Measurements from ENCODE around the gene CCDC134. TPM values are rescaled to one million over a fixed set of nuclear protein-coding genes. Genes with fewer than 3 reads are reported as not detected.

The CCDC134 gene
- total and polyA plus RNA-seq, 2 donors (not counting 3 experiments of a cell fraction or from before 2014, with no cell fraction given) = 4.5 to 8.4 TPM

DNA sequence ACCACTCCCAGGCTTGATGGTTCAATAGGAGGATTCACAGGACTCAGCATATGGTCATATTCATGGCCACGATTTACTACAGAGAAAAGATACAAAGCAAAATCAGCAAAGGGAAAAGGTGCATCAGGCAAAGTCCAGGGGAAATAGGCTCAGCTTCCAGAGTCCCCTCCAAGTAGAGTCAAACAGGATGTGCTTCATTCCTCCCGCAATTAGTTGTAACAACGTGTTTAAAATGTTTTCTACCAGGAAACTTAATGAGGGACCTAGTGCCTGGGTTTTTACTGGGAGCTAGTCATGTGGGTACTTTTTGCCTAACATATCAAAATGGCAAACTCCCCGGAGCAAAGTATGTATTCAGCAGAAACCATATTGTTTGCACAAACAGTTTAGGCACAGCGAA is 17.5 kb downstream of the CCDC134 start:
- Histone ChIP-seq H4K20me1 (replicated peaks; ENCODE audit: control insufficient read depth, extremely low read depth, insufficient read depth, low read length) (no peaks in the 10 kb centered on the region), H3K4me3 (replicated peaks in 1 of 3; ENCODE audit: insufficient read depth in 1 of 3, low read depth in 1 of 3, low read length in 3 of 3) (no peak overlapping the region), H2AFZ (ENCODE audit: low read depth, low read length) (no peak overlapping the region), H3K9me3 (replicated peaks; ENCODE audit: control insufficient read depth, insufficient read depth, low read length) (no peaks in the 10 kb centered on the region), H3K4me1 (ENCODE audit: control insufficient read depth, extremely low read depth, insufficient read depth, low read length) (no peaks in the 10 kb centered on the region), H3K27ac (ENCODE audit: insufficient read depth, low read depth, low read length) (no peak overlapping the region), H3K9me1 (replicated peaks; ENCODE audit: control insufficient read depth, extremely low read depth, insufficient read depth, low read length) (no peaks in the 10 kb centered on the region), H3K9ac (replicated peaks; ENCODE audit: extremely low read depth, insufficient read depth, low read length) (no peak overlapping the region), H3K36me3 (ENCODE audit: control insufficient read depth in 2 of 2, extremely low read depth in 1 of 2, insufficient read depth in 2 of 2, low read length in 2 of 2) (no peaks in the 10 kb centered on the region), H3K27me3 (ENCODE audit: control insufficient read depth in 2 of 2, insufficient read depth in 2 of 2, low read length in 2 of 2) (no peaks in the 10 kb centered on the region), H3K4me2 (ENCODE audit: insufficient read depth, low read length) (no peak overlapping the region), H3K79me2 (ENCODE audit: control insufficient read depth, insufficient read depth, low read length) (no peaks in the 10 kb centered on the region)
- dilution Hi-C loops (cut with MboI; ENCODE audit: extremely low pct_ligation_motif_present, low sequenced_read_pairs) = no loop called here
- POLR2A ChIA-PET = no interaction called here
- no TSS peak for BruUV-seq (replicated peaks)
- CTCF ChIA-PET = interaction anchor here (0.6 to 1.8 kb wide), 4 partner anchors 10 to 123 kb away, joined by 3 to 8 read pairs (median 4); no protein-coding TSS in a partner anchor
- DNase-seq (ENCODE audit: low read depth, low spot score) (no peak), FAIRE-seq (no peak)
- no peak for TF ChIP-seq POLR2AphosphoS5 (IDR thresholded peaks at IDR 0.05; ENCODE audit: insufficient read depth, low read depth, low read length)
- intact Hi-C loops (cut with micrococcal nuclease) = no loop called here

DNA sequence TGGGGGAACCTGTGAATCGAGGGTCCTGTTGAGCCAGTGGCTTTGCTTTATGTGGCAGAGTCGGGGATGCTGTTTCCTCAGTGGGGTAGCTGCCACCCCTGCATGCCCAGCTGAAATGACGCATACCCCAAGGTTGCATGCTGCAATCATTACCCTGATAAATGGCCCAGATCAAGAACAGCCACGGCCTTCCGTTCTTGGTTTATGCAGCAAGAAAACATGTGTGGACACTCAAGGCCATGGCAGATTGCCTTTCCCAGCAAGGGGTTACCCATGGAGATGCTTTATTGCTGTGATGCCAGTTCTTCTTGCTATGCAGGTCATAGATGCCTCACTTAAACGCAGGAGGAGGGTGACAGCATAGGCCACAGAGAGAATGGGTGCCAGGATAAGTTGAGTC is 18.1 kb downstream of the CCDC134 start:
- H3K4me3 ChIP-seq (replicated peaks in 1 of 3; ENCODE audit: insufficient read depth in 1 of 3, low read depth in 1 of 3, low read length in 3 of 3) = no peak overlapping the region
- ChIA-PET CTCF (interaction anchor here (1.4 to 1.8 kb wide), 3 partner anchors 9 to 121 kb away, joined by 3 to 8 read pairs (median 5); no protein-coding TSS in a partner anchor), POLR2A (no interaction called here)
- no peaks in the 10 kb centered on the region for H3K27me3 ChIP-seq (ENCODE audit: control insufficient read depth in 2 of 2, insufficient read depth in 2 of 2, low read length in 2 of 2)
- H3K9me1 ChIP-seq (replicated peaks; ENCODE audit: control insufficient read depth, extremely low read depth, insufficient read depth, low read length) = no peaks in the 10 kb centered on the region
- no peaks in the 10 kb centered on the region for H3K79me2 ChIP-seq (ENCODE audit: control insufficient read depth, insufficient read depth, low read length)
- intact Hi-C loops (cut with micrococcal nuclease) = no loop called here
- FAIRE-seq (no peak), DNase-seq (ENCODE audit: low read depth, low spot score) (no peak)
- dilution Hi-C loops (cut with MboI; ENCODE audit: extremely low pct_ligation_motif_present, low sequenced_read_pairs) = no loop called here
- H3K4me2 ChIP-seq (ENCODE audit: insufficient read depth, low read length) = no peak overlapping the region
- H3K27ac ChIP-seq (ENCODE audit: insufficient read depth, low read depth, low read length) = no peak overlapping the region
- H4K20me1 ChIP-seq (replicated peaks; ENCODE audit: control insufficient read depth, extremely low read depth, insufficient read depth, low read length) = no peaks in the 10 kb centered on the region
- TF ChIP-seq POLR2AphosphoS5 (IDR thresholded peaks at IDR 0.05; ENCODE audit: insufficient read depth, low read depth, low read length) (no peak), MYC (IDR thresholded peaks at IDR 0.05; ENCODE audit: low read depth, low read length) (no peak), GATA2 (IDR thresholded peaks at IDR 0.05; ENCODE audit: insufficient read depth, insufficient read length, low read depth, low read length) (no peak), POLR2A (IDR thresholded peaks at IDR 0.05; ENCODE audit: low read depth, low read length) (no peak), JUN (IDR thresholded peaks at IDR 0.05; ENCODE audit: borderline replicate concordance, insufficient read depth, insufficient read length, low read depth) (no peak), EZH2 (IDR thresholded peaks at IDR 0.05; ENCODE audit: borderline replicate concordance, low read depth, low read length, severe bottlenecking) (no peak), FOS (IDR thresholded peaks at IDR 0.05; ENCODE audit: borderline replicate concordance, insufficient read depth, low read length) (no peak)
- TF ChIP-seq, protein P1, sequence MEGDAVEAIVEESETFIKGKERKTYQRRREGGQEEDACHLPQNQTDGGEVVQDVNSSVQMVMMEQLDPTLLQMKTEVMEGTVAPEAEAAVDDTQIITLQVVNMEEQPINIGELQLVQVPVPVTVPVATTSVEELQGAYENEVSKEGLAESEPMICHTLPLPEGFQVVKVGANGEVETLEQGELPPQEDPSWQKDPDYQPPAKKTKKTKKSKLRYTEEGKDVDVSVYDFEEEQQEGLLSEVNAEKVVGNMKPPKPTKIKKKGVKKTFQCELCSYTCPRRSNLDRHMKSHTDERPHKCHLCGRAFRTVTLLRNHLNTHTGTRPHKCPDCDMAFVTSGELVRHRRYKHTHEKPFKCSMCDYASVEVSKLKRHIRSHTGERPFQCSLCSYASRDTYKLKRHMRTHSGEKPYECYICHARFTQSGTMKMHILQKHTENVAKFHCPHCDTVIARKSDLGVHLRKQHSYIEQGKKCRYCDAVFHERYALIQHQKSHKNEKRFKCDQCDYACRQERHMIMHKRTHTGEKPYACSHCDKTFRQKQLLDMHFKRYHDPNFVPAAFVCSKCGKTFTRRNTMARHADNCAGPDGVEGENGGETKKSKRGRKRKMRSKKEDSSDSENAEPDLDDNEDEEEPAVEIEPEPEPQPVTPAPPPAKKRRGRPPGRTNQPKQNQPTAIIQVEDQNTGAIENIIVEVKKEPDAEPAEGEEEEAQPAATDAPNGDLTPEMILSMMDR (IDR thresholded peaks at IDR 0.05; ENCODE audit: extremely low read depth in 1 of 2, insufficient read depth in 1 of 2, low read depth in 1 of 2, low read length in 2 of 2) = no peak
- TF ChIP-seq, protein P2, sequence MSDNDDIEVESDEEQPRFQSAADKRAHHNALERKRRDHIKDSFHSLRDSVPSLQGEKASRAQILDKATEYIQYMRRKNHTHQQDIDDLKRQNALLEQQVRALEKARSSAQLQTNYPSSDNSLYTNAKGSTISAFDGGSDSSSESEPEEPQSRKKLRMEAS (IDR thresholded peaks at IDR 0.05; ENCODE audit: insufficient read depth, insufficient read length) = no peak
- no peaks in the 10 kb centered on the region for H3K9me3 ChIP-seq (replicated peaks; ENCODE audit: control insufficient read depth, insufficient read depth, low read length)
- no peaks in the 10 kb centered on the region for H3K4me1 ChIP-seq (ENCODE audit: control insufficient read depth, extremely low read depth, insufficient read depth, low read length)
- no peaks in the 10 kb centered on the region for H3K36me3 ChIP-seq (ENCODE audit: control insufficient read depth in 2 of 2, extremely low read depth in 1 of 2, insufficient read depth in 2 of 2, low read length in 2 of 2)
- H2AFZ ChIP-seq (ENCODE audit: low read depth, low read length) = no peak overlapping the region
- BruUV-seq (replicated peaks) = no TSS peak
- no peak overlapping the region for H3K9ac ChIP-seq (replicated peaks; ENCODE audit: extremely low read depth, insufficient read depth, low read length)
